HG03108 (cell line): ENCODE results near the gene LINGO1.

ENCODE experiments used
- ATAC-seq: cut with Tn5 transposase; IDR thresholded peaks from one replicate; pipeline ENCODE4 v1.9.1; 2021; ENCODE audit warnings: moderate library complexity; ENCODE audit not compliant: unreplicated experiment

The LINGO1 gene

GRCh38 chr15:77633134-77633912 is 611 bp upstream of the LINGO1 start:
- ATAC-seq, result peak; percentile 65

- ATAC-seq, result no peak
Observed at GRCh38 chr15:77631745-77632533, 773 bp downstream of the LINGO1 start.

- ATAC-seq, result no peak
Observed at GRCh38 chr15:77630956-77631744, 1.6 kb downstream of the LINGO1 start.

GRCh38 chr15:77630056-77630455 is 2.7 kb downstream of the LINGO1 start:
- ATAC-seq, result no peak

- ATAC-seq, result no peak
Observed at GRCh38 chr15:77629070-77630030, 3.4 kb downstream of the LINGO1 start.

GRCh38 chr15:77628010-77628409 is 4.7 kb downstream of the LINGO1 start:
- ATAC-seq, result no peak

- no peak for ATAC-seq
Observed at GRCh38 chr15:77627581-77627980, 5.1 kb downstream of the LINGO1 start.

- ATAC-seq, result no peak
Observed at GRCh38 chr15:77627067-77627466, 5.6 kb downstream of the LINGO1 start.

- ATAC-seq, result no peak
Observed at GRCh38 chr15:77626002-77626401, 6.7 kb downstream of the LINGO1 start.

GRCh38 chr15:77625376-77625775 is 7.3 kb downstream of the LINGO1 start:
- ATAC-seq, result no peak

- ATAC-seq, result no peak
Observed at GRCh38 chr15:77624868-77625267, 7.8 kb downstream of the LINGO1 start.

GRCh38 chr15:77623755-77624524 is 8.8 kb downstream of the LINGO1 start:
- no peak for ATAC-seq

GRCh38 chr15:77622934-77623754 is 9.6 kb downstream of the LINGO1 start:
- no peak for ATAC-seq

- no peak for ATAC-seq
Observed at GRCh38 chr15:77622209-77622933, 10.3 kb downstream of the LINGO1 start.

- ATAC-seq, result no peak
Observed at GRCh38 chr15:77621847-77622208, 10.9 kb downstream of the LINGO1 start.

GRCh38 chr15:77620960-77621647 is 11.6 kb downstream of the LINGO1 start:
- ATAC-seq, result no peak

GRCh38 chr15:77620297-77620696 is 12.4 kb downstream of the LINGO1 start:
- ATAC-seq, result no peak

GRCh38 chr15:77619883-77620282 is 12.8 kb downstream of the LINGO1 start:
- no peak for ATAC-seq
